Measurements from ENCODE around the gene GALNT5.
"Not testable (repeated sequence)": the region's sequence is repeated elsewhere in the genome, so short reads cannot be mapped to it uniquely, and the experiment has no call there.

The GALNT5 gene

GRCh38 chr2:157257312-157258252, at the start of gene GALNT5:
Gene GALNT5 (plus strand): TSS chr2:157257705. CDS start chr2:157258083, 378 bp downstream.
- H3K4me1 Mint-ChIP-seq = peaks cover 11% of the 10 kb centered on the region
- no peak within 1 kb of the TSS for H3K27ac Mint-ChIP-seq
- no peak within 1 kb of the TSS for H3K4me3 Mint-ChIP-seq
- CTCF ChIA-PET = no interaction called here
- DNase-seq = no peak
- H3K27me3 Mint-ChIP-seq = no peaks in the 10 kb centered on the region
- no peaks in the 10 kb centered on the region for H3K9me3 Mint-ChIP-seq
- H3K36me3 Mint-ChIP-seq = no peaks in the 10 kb centered on the region

GRCh38 chr2:157216286-157216965, 41.1 kb upstream of the GALNT5 start:
- Mint-ChIP-seq H3K4me3 (no peak overlapping the region), H3K9me3 (no peaks in the 10 kb centered on the region), H3K27ac (no peak overlapping the region), H3K4me1 (no peaks in the 10 kb centered on the region), H3K27me3 (peaks cover 3% of the 10 kb centered on the region), H3K36me3 (no peaks in the 10 kb centered on the region)
- DNase-seq = no peak
- CTCF ChIA-PET = interaction anchor here (1.4 kb wide), 1 partner anchor 112 kb away, joined by 3 read pairs; no protein-coding TSS in a partner anchor

- Mint-ChIP-seq H3K4me1 (no peaks in the 10 kb centered on the region), H3K4me3 (no peak overlapping the region), H3K9me3 (no peaks in the 10 kb centered on the region), H3K27me3 (peaks cover 4% of the 10 kb centered on the region), H3K36me3 (no peaks in the 10 kb centered on the region), H3K27ac (no peak overlapping the region)
- CTCF ChIA-PET = no interaction called here
- DNase-seq = no peak
Measured at GRCh38 chr2:157217409-157217808, 40.1 kb upstream of the GALNT5 start.

GRCh38 chr2:157218911-157219310, 38.6 kb upstream of the GALNT5 start:
- Mint-ChIP-seq H3K9me3 (no peaks in the 10 kb centered on the region), H3K27ac (no peak overlapping the region), H3K4me3 (no peak overlapping the region), H3K4me1 (no peaks in the 10 kb centered on the region), H3K27me3 (peaks cover 4% of the 10 kb centered on the region), H3K36me3 (no peaks in the 10 kb centered on the region)
- CTCF ChIA-PET = no interaction called here
- no peak for DNase-seq

GRCh38 chr2:157220502-157220901, 37.0 kb upstream of the GALNT5 start:
- no peaks in the 10 kb centered on the region for H3K9me3 Mint-ChIP-seq
- H3K4me1 Mint-ChIP-seq = no peaks in the 10 kb centered on the region
- H3K4me3 Mint-ChIP-seq = no peak overlapping the region
- peaks cover 4% of the 10 kb centered on the region for H3K27me3 Mint-ChIP-seq
- CTCF ChIA-PET = interaction anchor here (0.7 kb wide), 1 partner anchor 9 kb away, joined by 3 read pairs; no protein-coding TSS in a partner anchor
- no peaks in the 10 kb centered on the region for H3K36me3 Mint-ChIP-seq
- no peak for DNase-seq
- no peak overlapping the region for H3K27ac Mint-ChIP-seq

GRCh38 chr2:157221394-157221988, 36.0 kb upstream of the GALNT5 start:
- Mint-ChIP-seq H3K9me3 (no peaks in the 10 kb centered on the region), H3K27ac (no peak overlapping the region), H3K4me3 (no peak overlapping the region), H3K27me3 (peaks cover 4% of the 10 kb centered on the region), H3K36me3 (no peaks in the 10 kb centered on the region), H3K4me1 (no peaks in the 10 kb centered on the region)
- CTCF ChIA-PET = no interaction called here
- no peak for DNase-seq

- Mint-ChIP-seq H3K9me3 (no peaks in the 10 kb centered on the region), H3K27ac (no peak overlapping the region), H3K4me3 (no peak overlapping the region), H3K27me3 (peaks cover 4% of the 10 kb centered on the region), H3K36me3 (no peaks in the 10 kb centered on the region), H3K4me1 (no peaks in the 10 kb centered on the region)
- CTCF ChIA-PET = no interaction called here
- DNase-seq = no peak
Measured at GRCh38 chr2:157223624-157224205, 33.8 kb upstream of the GALNT5 start.

- H3K4me1 Mint-ChIP-seq, H3K27ac Mint-ChIP-seq, H3K27me3 Mint-ChIP-seq, H3K36me3 Mint-ChIP-seq, CTCF ChIA-PET, H3K9me3 Mint-ChIP-seq, H3K4me3 Mint-ChIP-seq, DNase-seq: not testable (repeated sequence)
Measured at GRCh38 chr2:157224448-157224847, 33.1 kb upstream of the GALNT5 start.

- Mint-ChIP-seq H3K4me1 (no peaks in the 10 kb centered on the region), H3K36me3 (no peaks in the 10 kb centered on the region)
Measured at GRCh38 chr2:157227592-157227991, 29.9 kb upstream of the GALNT5 start.

GRCh38 chr2:157228946-157229345, 28.6 kb upstream of the GALNT5 start:
- peaks cover 15% of the 10 kb centered on the region for H3K27me3 Mint-ChIP-seq
- H3K4me3 Mint-ChIP-seq = no peak overlapping the region
- H3K9me3 Mint-ChIP-seq = no peaks in the 10 kb centered on the region
- no peaks in the 10 kb centered on the region for H3K4me1 Mint-ChIP-seq
- no peak for DNase-seq
- H3K36me3 Mint-ChIP-seq = no peaks in the 10 kb centered on the region
- no peak overlapping the region for H3K27ac Mint-ChIP-seq
- CTCF ChIA-PET = interaction anchor here (0.8 kb wide), 1 partner anchor 9 kb away, joined by 3 read pairs; no protein-coding TSS in a partner anchor

More at GRCh38 chr2:157227592-157227991, 29.9 kb upstream of the GALNT5 start:
- DNase-seq = no peak
- Mint-ChIP-seq H3K27ac (no peak overlapping the region), H3K27me3 (peaks cover 11% of the 10 kb centered on the region), H3K9me3 (no peaks in the 10 kb centered on the region), H3K4me3 (no peak overlapping the region)
- CTCF ChIA-PET = no interaction called here

GRCh38 chr2:157229572-157229971, 27.9 kb upstream of the GALNT5 start:
- CTCF ChIA-PET = interaction anchor here (0.8 to 1.2 kb wide), 2 partner anchors 9 to 36 kb away, joined by 3 to 4 read pairs; no protein-coding TSS in a partner anchor
- Mint-ChIP-seq H3K27ac (no peak overlapping the region), H3K27me3 (peaks cover 15% of the 10 kb centered on the region), H3K4me3 (no peak overlapping the region), H3K4me1 (no peaks in the 10 kb centered on the region), H3K9me3 (no peaks in the 10 kb centered on the region), H3K36me3 (no peaks in the 10 kb centered on the region)
- no peak for DNase-seq

- Mint-ChIP-seq H3K4me3 (no peak overlapping the region), H3K36me3 (no peaks in the 10 kb centered on the region), H3K9me3 (no peaks in the 10 kb centered on the region), H3K4me1 (no peaks in the 10 kb centered on the region), H3K27ac (no peak overlapping the region), H3K27me3 (peaks cover 15% of the 10 kb centered on the region)
- CTCF ChIA-PET = no interaction called here
- DNase-seq = no peak
Measured at GRCh38 chr2:157231476-157231875, 26.0 kb upstream of the GALNT5 start.

- Mint-ChIP-seq H3K4me3 (no peak overlapping the region), H3K4me1 (no peaks in the 10 kb centered on the region), H3K9me3 (no peaks in the 10 kb centered on the region), H3K36me3 (no peaks in the 10 kb centered on the region), H3K27me3 (peaks cover 23% of the 10 kb centered on the region), H3K27ac (no peak overlapping the region)
- CTCF ChIA-PET = no interaction called here
- no peak for DNase-seq
Measured at GRCh38 chr2:157233506-157233905, 24.0 kb upstream of the GALNT5 start.

- no peak for DNase-seq
- Mint-ChIP-seq H3K36me3 (no peaks in the 10 kb centered on the region), H3K4me3 (no peak overlapping the region), H3K9me3 (no peaks in the 10 kb centered on the region), H3K4me1 (no peaks in the 10 kb centered on the region), H3K27me3 (peaks cover 12% of the 10 kb centered on the region), H3K27ac (no peak overlapping the region)
- CTCF ChIA-PET = interaction anchor here (1.1 kb wide), 1 partner anchor 10 kb away, joined by 3 read pairs; no protein-coding TSS in a partner anchor
Measured at GRCh38 chr2:157236404-157236803, 21.1 kb upstream of the GALNT5 start.

All from activated naive CD4-positive, alpha-beta T cell treated with anti-CD3 and anti-CD28 coated beads, Interleukin-2, amount 10 ng/mL, durations not matched to agents 7 days and 5 days (primary cell).